Posterior vena cava (tissue), 2 donors: Measurements from ENCODE around the gene RARS1. TPM values are rescaled to one million over a fixed set of nuclear protein-coding genes. Genes with fewer than 3 reads are reported as not detected.

Experiments used
- DNase-seq: peaks from one replicate; pipeline ENCODE4 v3.0.0-alpha.2; 2020; ENCODE audit warnings: low spot score
- intact Hi-C, 2 donors: fragments of 100-400 bp; cut with DNase I; formaldehyde crosslinking; loops; one replicate each; pipeline versions ENCODE4 v1.14.1 to v1.14.2; 2022 to 2023
- long read RNA-seq, 2 donors: library from polyadenylated mRNA; unstranded; transcript quantifications; one replicate each; pipeline ENCODE4 v2.0.0, GENCODE V29; 2020 to 2021
- total RNA-seq, 2 donors: library from RNA; stranded (reverse); fragmentation: NEBNext Ultra II Directional; extraction: Animal tissue kit (Norgen Biotek cat#: 25700); gene quantifications; one replicate each; pipeline ENCODE4 v1.2.1, GENCODE V29; 2021
- donor health status: DM: yes; HTN: yes; CAD: no.
- donor health status: DM: yes; HTN: yes; CAD: no.

Gene RARS1
- 10 to 100 TPM; 55.9 to 67.6 TPM for total RNA-seq
- long read RNA-seq, donor 1, transcript RARS-201 (15 exons, 2,146 nt), result major isoform, 20 of 20 reads
- long read RNA-seq, donor 1, partial matches to known transcripts, result 0 of 20 reads
- long read RNA-seq, donor 1, other reads (novel, unspliced or antisense), result 0 of 20 reads
- long read RNA-seq, donor 2, transcript RARS-201 (15 exons, 2,146 nt), result major isoform, 99 of 140 reads
- long read RNA-seq, donor 2, partial matches to known transcripts, result 32 of 140 reads
- long read RNA-seq, donor 2, other reads (novel, unspliced or antisense), result 7 of 140 reads

DNA sequence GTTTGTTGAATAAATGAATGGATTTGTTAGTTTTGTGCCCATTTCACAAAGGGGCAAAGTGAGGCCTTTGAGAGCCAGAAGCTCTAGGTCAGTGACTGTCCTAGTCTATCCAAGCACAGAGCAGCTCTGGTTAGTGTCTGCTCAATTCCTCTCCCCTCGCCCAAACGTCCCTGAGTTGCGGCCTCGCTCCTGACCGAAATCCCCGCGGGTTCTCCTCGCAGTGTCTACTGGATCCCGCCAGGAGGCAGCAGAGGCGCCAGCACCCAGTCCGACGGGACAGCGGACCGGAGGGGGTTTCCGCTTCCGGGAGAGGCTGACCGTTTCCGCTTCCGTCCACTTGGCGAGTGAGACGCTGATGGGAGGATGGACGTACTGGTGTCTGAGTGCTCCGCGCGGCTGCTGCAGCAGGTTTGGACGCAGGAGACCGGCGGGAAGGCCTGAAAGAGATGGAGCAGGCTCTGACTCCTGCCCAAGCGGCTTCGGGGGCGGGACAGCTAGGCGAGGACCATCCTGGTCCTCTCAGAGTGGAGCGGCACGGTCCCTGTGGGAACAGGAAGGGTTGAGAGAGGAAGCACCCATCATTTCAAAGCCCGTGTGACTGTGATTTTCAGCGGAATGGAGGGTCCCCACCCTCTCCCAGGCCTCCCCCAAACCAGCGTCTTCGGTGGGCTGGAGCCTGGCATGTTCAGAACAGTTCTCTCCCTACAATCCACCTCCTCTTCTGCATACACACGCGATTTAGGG, at the start of gene RARS1:
Gene RARS1 (plus strand): TSS at position 336 of the 744 bp plus-strand sequence. CDS start 28 bp downstream, at position 364.
- intact Hi-C loops, result no loop called here
- peak; percentile 98 for DNase-seq

- DNase-seq, result no peak
- intact Hi-C loops, result no loop called here
Observed at GRCh38 chr5:168438349-168438748, 47.9 kb upstream of the RARS1 start.

- DNase-seq, result no peak
- intact Hi-C loops, result no loop called here
Observed at GRCh38 chr5:168443533-168443932, 42.7 kb upstream of the RARS1 start.

GRCh38 chr5:168443950-168444700, 42.1 kb upstream of the RARS1 start:
- DNase-seq, result no peak
- intact Hi-C loops, result no loop called here

- intact Hi-C loops, result no loop called here
Observed at GRCh38 chr5:168446983-168447619, 39.2 kb upstream of the RARS1 start.

GRCh38 chr5:168447808-168448207, 38.5 kb upstream of the RARS1 start:
- intact Hi-C loops, result no loop called here
- no peak for DNase-seq

More at GRCh38 chr5:168446983-168447619, 39.2 kb upstream of the RARS1 start:
- no peak for DNase-seq

- intact Hi-C loops, result no loop called here
- no peak for DNase-seq
Observed at GRCh38 chr5:168449166-168449565, 37.1 kb upstream of the RARS1 start.

DNA sequence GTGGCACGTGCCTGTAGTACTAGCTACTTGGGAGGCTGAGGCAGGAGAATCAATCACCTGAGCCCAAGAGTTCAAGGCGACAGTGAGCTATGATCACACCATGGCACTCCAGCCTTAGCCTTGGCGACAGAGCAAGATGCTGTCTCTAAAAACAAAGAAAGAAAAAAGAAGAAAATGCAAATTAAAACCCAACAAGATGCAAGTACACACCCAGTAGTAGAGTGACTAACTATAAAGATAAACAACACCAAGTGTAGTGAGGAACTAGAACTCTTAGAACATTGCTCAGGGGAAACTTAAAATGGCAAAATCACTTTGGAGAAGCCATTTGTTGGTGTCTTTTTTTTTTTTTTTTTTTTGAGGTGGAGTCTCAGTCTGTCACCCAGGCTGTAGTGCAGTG, 34.7 kb upstream of the RARS1 start:
- no peak for DNase-seq

DNA sequence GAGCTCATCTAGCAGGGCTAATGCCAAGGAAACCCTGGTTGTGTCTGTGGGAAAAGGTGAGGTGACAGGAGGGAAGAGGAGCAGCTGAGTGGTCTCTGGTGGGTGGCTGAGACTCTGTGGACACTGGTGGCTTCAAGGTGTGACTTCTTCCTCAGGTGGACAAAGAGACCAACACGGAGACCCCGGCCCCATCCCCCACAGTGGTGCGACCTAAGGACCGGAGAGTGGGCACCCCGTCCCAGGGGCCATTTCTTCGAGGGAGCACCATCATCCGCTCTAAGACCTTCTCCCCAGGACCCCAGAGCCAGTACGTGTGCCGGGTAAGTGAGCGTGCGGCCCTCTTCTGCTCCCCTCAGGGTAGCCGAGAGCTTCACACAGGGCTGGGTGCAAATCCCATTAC, 31.1 kb upstream of the RARS1 start:
- no peak for DNase-seq
- intact Hi-C loops, result no loop called here

More for the DNA sequence above, 34.7 kb upstream of the RARS1 start:
- intact Hi-C loops, result no loop called here

DNA sequence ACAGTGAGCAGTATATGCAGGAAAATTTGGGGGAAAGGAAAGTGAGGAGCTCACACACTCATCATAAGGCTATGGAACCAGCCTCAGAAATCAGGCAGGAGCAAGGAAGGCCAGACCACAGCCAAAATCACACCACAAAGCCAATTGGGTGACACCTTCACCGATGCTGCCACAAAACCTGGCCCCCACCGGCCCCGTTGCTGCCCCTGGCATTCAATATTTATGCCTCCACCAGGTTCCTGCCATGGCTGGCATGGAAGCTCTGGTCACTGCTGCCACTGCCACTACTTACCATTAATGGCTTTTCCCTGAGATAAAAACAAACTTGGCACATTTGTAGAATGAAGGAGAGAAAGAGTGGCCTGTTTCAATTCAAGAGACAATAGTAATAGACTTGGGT, 28.7 kb upstream of the RARS1 start:
- DNase-seq, result no peak
- intact Hi-C loops, result no loop called here

DNA sequence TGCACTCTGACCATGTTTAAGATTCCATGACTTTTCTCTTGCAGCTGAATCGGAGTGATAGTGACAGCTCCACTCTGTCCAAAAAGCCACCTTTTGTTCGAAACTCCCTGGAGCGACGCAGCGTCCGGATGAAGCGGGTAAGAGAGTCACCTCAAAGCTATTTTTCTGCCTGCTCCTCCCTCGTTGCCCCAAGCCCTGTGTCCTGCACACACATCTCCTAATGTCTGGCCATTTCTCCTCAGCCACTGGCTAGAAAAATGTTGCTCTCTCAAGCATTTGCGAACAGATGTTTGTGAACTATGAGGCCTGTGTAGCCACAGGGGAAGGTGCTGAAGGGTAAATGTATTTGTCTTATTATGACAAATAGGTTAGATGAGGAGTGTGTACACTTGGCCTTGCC, 25.7 kb upstream of the RARS1 start:
- DNase-seq, result no peak
- intact Hi-C loops, result no loop called here

DNA sequence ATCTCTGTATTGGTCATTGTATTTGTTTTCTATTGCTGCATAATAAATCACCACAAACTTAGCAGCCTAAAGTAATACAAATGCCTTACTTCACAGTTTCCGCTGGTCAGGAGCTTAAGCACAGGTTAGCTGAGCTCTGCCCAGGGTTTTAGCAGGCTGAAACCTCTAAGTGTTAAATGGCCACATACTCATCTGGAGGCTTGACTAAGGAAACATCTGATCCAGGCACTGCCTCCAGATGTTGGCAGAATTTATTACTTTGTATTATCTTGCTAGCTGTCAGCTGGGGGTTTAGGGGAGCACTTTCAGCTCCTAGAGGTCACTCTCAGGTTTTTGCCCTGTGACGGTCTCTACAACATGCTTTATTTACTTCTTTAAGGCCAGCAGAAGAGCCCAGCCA, 23.2 kb upstream of the RARS1 start:
- intact Hi-C loops, result no loop called here
- no peak for DNase-seq

DNA sequence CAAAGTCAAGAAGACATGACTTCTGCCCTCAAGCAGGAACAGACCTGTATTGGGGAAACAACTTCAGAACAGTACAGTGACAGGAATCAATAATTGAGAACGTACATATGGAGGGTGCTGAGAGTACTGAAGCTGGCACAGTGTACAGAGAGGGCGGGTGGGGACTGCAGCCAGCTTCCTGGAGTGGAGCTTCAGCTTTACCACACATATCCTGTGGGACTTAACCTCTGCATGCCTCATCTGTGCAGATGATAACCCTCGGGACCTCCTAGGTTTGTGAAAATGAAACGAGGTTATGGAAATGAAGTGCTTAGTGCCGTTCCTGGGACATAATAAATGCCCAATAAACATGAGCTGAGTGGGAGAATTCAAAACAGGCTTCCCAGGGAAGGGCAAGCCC, 22.1 kb upstream of the RARS1 start:
- DNase-seq, result no peak
- intact Hi-C loops, result no loop called here

- intact Hi-C loops, result no loop called here
- DNase-seq, result no peak
Observed at GRCh38 chr5:168464641-168465040, 21.6 kb upstream of the RARS1 start.

- intact Hi-C loops, result no loop called here
- DNase-seq, result no peak
Observed at GRCh38 chr5:168467755-168468330, 18.4 kb upstream of the RARS1 start.

GRCh38 chr5:168468836-168469235, 17.4 kb upstream of the RARS1 start:
- intact Hi-C loops, result no loop called here

GRCh38 chr5:168469816-168470215, 16.5 kb upstream of the RARS1 start:
- DNase-seq, result no peak
- intact Hi-C loops, result no loop called here

More at GRCh38 chr5:168468836-168469235, 17.4 kb upstream of the RARS1 start:
- DNase-seq, result no peak

DNA sequence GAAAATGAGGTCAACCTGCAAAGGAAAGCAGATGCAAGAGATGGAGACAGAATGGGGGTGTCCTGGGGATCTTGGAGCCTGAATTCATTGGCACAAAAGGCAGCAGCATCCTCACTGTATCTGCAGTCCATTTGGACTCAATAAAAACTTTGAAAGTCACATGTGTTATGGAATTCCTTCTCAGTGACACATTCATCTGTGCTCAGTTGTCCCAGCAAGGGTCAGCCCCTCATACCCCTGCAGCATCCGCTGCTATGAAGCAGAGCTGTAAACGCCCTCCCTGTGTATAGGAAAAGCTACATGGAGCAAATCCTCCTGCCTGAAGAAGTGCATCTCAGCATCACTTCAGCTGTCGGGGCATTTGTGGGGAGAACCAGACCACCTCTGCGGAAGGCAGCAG, 14.5 kb upstream of the RARS1 start:
- DNase-seq, result no peak

GRCh38 chr5:168472329-168472728, 13.9 kb upstream of the RARS1 start:
- intact Hi-C loops, result no loop called here
- no peak for DNase-seq

More for the DNA sequence above, 14.5 kb upstream of the RARS1 start:
- intact Hi-C loops, result no loop called here
